Left ventricle myocardium inferior (tissue), 1 donor: Measurements from ENCODE around the gene POU1F1. TPM values are rescaled to one million over a fixed set of nuclear protein-coding genes. Genes with fewer than 3 reads are reported as not detected.
"Not testable (repeated sequence)": the region's sequence is repeated elsewhere in the genome, so short reads cannot be mapped to it uniquely, and the experiment has no call there.

Experiments
- DNase-seq: peaks from one replicate; pipeline ENCODE4 v3.0.0-alpha.2; 2020
- H3K27ac ChIP-seq: fragments of 200-600 bp; replicated peaks from 2 replicates; pipeline ENCODE4 v1.8.0; 2021
- H3K27me3 ChIP-seq: fragments of 200-600 bp; 2 replicates; pipeline ENCODE4 v1.8.0; 2021; ENCODE audit warnings: low read depth
- H3K36me3 ChIP-seq: fragments of 200-600 bp; 2 replicates; pipeline ENCODE4 v1.8.0; 2021
- H3K4me1 ChIP-seq: fragments of 200-600 bp; 2 replicates; pipeline ENCODE4 v1.8.0; 2021
- H3K4me3 ChIP-seq: fragments of 200-600 bp; 2 replicates; pipeline ENCODE4 v1.8.0; 2021; ENCODE audit warnings: mild to moderate bottlenecking, moderate library complexity
- H3K9me3 ChIP-seq: fragments of 200-600 bp; replicated peaks from 2 replicates; pipeline ENCODE4 v1.8.0; 2021
- CTCF ChIP-seq: fragments of 200-600 bp; IDR thresholded peaks from 2 replicates; pipeline ENCODE4 v1.8.0; 2021; ENCODE audit warnings: antibody characterized with exemption, mild to moderate bottlenecking, borderline replicate concordance
- intact Hi-C: fragments of 100-400 bp; cut with micrococcal nuclease; formaldehyde crosslinking; loops from one replicate; pipeline ENCODE4 v1.11.0; 2022
- total RNA-seq: library from RNA; stranded (reverse); fragmentation: NEBNext Ultra II Directional; extraction: Animal tissue kit (Norgen Biotek cat#: 25700); gene quantifications from one replicate; pipeline ENCODE4 v1.2.1, GENCODE V29; 2021
- donor health status: DM: no; HTN: yes; CAD: no; lungs with severe emphysema.

The POU1F1 gene
- total RNA-seq, 1 donor from 2014 or later, result not detected

DNA sequence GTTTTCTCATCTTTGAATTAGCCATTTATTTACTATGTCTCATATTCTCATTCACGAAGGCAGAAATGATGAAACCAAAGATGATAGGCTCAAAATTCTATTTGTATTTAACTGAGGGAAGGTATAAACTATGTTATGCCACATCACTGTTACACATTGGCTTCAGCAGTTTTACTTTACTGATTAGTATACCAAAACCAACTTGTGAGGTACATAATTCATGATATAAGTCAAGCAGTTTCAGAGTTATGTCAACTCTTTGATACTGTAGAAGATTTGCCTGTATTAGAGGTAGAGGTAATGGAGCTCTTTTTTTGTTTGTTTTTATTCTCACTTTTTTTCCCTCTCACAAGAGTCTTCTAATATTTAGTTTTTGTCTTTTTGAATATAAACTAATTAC, 26.4 kb downstream of the POU1F1 start:
- TF ChIP-seq CTCF, result no peak
- no peaks in the 10 kb centered on the region for H3K27me3 ChIP-seq
- H3K27ac ChIP-seq, result no peak overlapping the region
- H3K4me1 ChIP-seq, result peaks cover 18% of the 10 kb centered on the region
- intact Hi-C loops, result no loop called here
- H3K9me3 ChIP-seq, result no peaks in the 10 kb centered on the region
- no peak for DNase-seq
- peaks cover 61% of the 10 kb centered on the region for H3K36me3 ChIP-seq
- no peak overlapping the region for H3K4me3 ChIP-seq

- no peak for DNase-seq
- Histone ChIP-seq H3K36me3 (peaks cover 51% of the 10 kb centered on the region), H3K9me3 (no peaks in the 10 kb centered on the region), H3K27me3 (no peaks in the 10 kb centered on the region), H3K4me3 (no peak overlapping the region), H3K4me1 (peaks cover 18% of the 10 kb centered on the region), H3K27ac (no peak overlapping the region)
- TF ChIP-seq CTCF, result no peak
- intact Hi-C loops, result no loop called here
Measured at GRCh38 chr3:87248831-87249230, 27.6 kb downstream of the POU1F1 start.

- DNase-seq, H3K4me3 ChIP-seq, H3K27me3 ChIP-seq, intact Hi-C loops, H3K9me3 ChIP-seq, H3K27ac ChIP-seq: not testable (repeated sequence)
- Histone ChIP-seq H3K4me1 (peaks cover 18% of the 10 kb centered on the region), H3K36me3 (peaks cover 45% of the 10 kb centered on the region)
Measured at GRCh38 chr3:87248231-87248630, 28.2 kb downstream of the POU1F1 start.

DNA sequence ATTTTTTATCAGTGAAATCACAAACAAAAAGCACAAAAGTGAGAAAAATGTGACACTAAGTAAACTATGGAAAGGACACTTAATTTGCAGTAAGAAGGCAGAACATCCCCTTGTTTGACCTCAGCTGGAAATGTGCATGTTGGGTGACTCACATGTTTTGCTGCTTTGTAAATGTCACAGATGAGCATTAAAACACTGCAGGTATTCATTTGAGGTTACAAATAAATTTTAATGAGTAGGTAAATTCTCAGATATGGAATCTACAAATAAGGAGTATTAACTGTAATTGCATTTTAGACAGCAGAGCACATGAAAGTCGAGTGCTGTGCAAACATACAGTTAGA, 29.0 kb downstream of the POU1F1 start:
- Histone ChIP-seq H3K9me3 (no peaks in the 10 kb centered on the region), H3K4me1 (peaks cover 18% of the 10 kb centered on the region), H3K4me3 (no peak overlapping the region), H3K27me3 (no peaks in the 10 kb centered on the region), H3K36me3 (peaks cover 42% of the 10 kb centered on the region), H3K27ac (no peak overlapping the region)
- no peak for TF ChIP-seq CTCF
- intact Hi-C loops, result no loop called here
- no peak for DNase-seq

- Histone ChIP-seq H3K36me3 (peaks cover 36% of the 10 kb centered on the region), H3K4me3 (no peak overlapping the region), H3K27ac (no peak overlapping the region), H3K4me1 (peaks cover 18% of the 10 kb centered on the region), H3K9me3 (no peaks in the 10 kb centered on the region), H3K27me3 (no peaks in the 10 kb centered on the region)
- intact Hi-C loops, result no loop called here
- TF ChIP-seq CTCF, result no peak
- no peak for DNase-seq
Measured at GRCh38 chr3:87246662-87247429, 29.5 kb downstream of the POU1F1 start.

GRCh38 chr3:87236093-87236492, 40.3 kb downstream of the POU1F1 start:
- Histone ChIP-seq H3K36me3 (peaks cover 3% of the 10 kb centered on the region), H3K27ac (no peak overlapping the region), H3K9me3 (no peaks in the 10 kb centered on the region), H3K4me1 (peaks cover 23% of the 10 kb centered on the region), H3K4me3 (no peak overlapping the region), H3K27me3 (no peaks in the 10 kb centered on the region)
- intact Hi-C loops, result no loop called here
- DNase-seq, result no peak
- no peak for TF ChIP-seq CTCF
